Breast epithelium (tissue), 3 donors: Measurements from ENCODE around the gene HACD1.

ENCODE experiments used
- CTCF ChIP-seq, 3 donors: fragments of 450-650 bp; IDR thresholded peaks; one replicate each; pipeline ENCODE4 v1.5.1; 2016 to 2017; ENCODE audit warnings: antibody characterized with exemption in 3 of 3, mild to moderate bottlenecking in 3 of 3, moderate library complexity in 3 of 3
- POLR2A ChIP-seq: fragments of 450-650 bp; IDR thresholded peaks from one replicate; pipeline ENCODE4 v1.6.1; 2016; ENCODE audit warnings: antibody characterized with exemption, mild to moderate bottlenecking, moderate library complexity
- POLR2AphosphoS5 ChIP-seq, 3 donors: sonication (generic); formaldehyde crosslinking; IDR thresholded peaks; one replicate each; pipeline ENCODE4 v1.6.1; 2017; ENCODE audit warnings: antibody characterized with exemption in 3 of 3

- TF ChIP-seq POLR2AphosphoS5 (IDR thresholded peaks at IDR 0.05) (no peak), CTCF (IDR thresholded peaks at IDR 0.05) (no peak), POLR2A (no peak)
Observed at GRCh38 chr10:17659365-17659764, 42.2 kb upstream of the HACD1 start.
